Karpas-422 (cell line): ENCODE results near the gene DSCAML1. TPM values are rescaled to one million over a fixed set of nuclear protein-coding genes. Genes with fewer than 3 reads are reported as not detected.
A peak's percentile ranks its signal among the peaks of the same experiment; 100 is the strongest.

Source experiments
- DNase-seq: peaks from one replicate; pipeline ENCODE4 v3.0.0-alpha.2; 2015
- H2AFZ ChIP-seq: fragments of 200-600 bp; sonication (generic); 2 replicates; pipeline ENCODE4 v1.6.1; 2014; ENCODE audit warnings: antibody characterized with exemption, low read length, mixed read lengths
- H3K27ac ChIP-seq: fragments of 200-600 bp; sonication (generic); 2 replicates; pipeline ENCODE4 v1.5.1; 2014; ENCODE audit warnings: mild to moderate bottlenecking, low read length, moderate library complexity
- H3K27me3 ChIP-seq: fragments of 200-600 bp; sonication (generic); 2 replicates; pipeline ENCODE4 v1.6.1; 2014; ENCODE audit warnings: low read length, mixed read lengths
- H3K36me3 ChIP-seq: fragments of 200-600 bp; sonication (generic); 2 replicates; pipeline ENCODE4 v1.6.1; 2014; ENCODE audit warnings: low read length, mixed read lengths; ENCODE audit not compliant: insufficient read depth
- H3K4me1 ChIP-seq: fragments of 200-600 bp; sonication (generic); 2 replicates; pipeline ENCODE4 v1.6.1; 2014; ENCODE audit warnings: mild to moderate bottlenecking, low read length, mixed read lengths
- H3K4me2 ChIP-seq: fragments of 200-600 bp; sonication (generic); 2 replicates; pipeline ENCODE4 v1.6.1; 2014; ENCODE audit warnings: low read length, low read depth, mild to moderate bottlenecking; ENCODE audit not compliant: poor library complexity, severe bottlenecking
- H3K4me3 ChIP-seq: fragments of 200-600 bp; sonication (generic); 2 replicates; pipeline ENCODE4 v1.5.1; 2014; ENCODE audit warnings: mild to moderate bottlenecking, antibody characterized with exemption, low read length, mixed read lengths
- H3K79me2 ChIP-seq: fragments of 200-600 bp; sonication (generic); 2 replicates; pipeline ENCODE4 v1.6.1; 2014; ENCODE audit warnings: mild to moderate bottlenecking, low read length, mixed read lengths
- H3K9ac ChIP-seq: fragments of 200-600 bp; sonication (generic); 2 replicates; pipeline ENCODE4 v1.6.0; 2014; ENCODE audit warnings: low read length
- H3K9me2 ChIP-seq: fragments of 200-600 bp; sonication (generic), shearing (Covaris generic); replicated peaks from 2 replicates; pipeline ENCODE4 v1.6.0; 2014; ENCODE audit warnings: mild to moderate bottlenecking, low read length, moderate library complexity; ENCODE audit not compliant: insufficient read depth
- H3K9me3 ChIP-seq: fragments of 300-700, 200-600 bp; sonication (generic); 2 replicates; pipeline ENCODE4 v1.6.1; 2014; ENCODE audit warnings: low read length, mixed read lengths
- H4K20me1 ChIP-seq: fragments of 200-600 bp; sonication (generic); 2 replicates; pipeline ENCODE4 v1.6.1; 2014; ENCODE audit warnings: mild to moderate bottlenecking, antibody characterized with exemption, low read length, low read depth; ENCODE audit not compliant: insufficient read depth
- total RNA-seq: library from RNA; depleted of rRNA; stranded (reverse); fragments of >200 nt; shearing (Covaris generic); gene quantifications from 2 replicates; pipeline ENCODE4 v1.2.3, GENCODE V29; 2014; ENCODE audit warnings: low replicate concordance

The DSCAML1 gene
- total RNA-seq, 1 experiment from 2014 or later = not detected

DNA sequence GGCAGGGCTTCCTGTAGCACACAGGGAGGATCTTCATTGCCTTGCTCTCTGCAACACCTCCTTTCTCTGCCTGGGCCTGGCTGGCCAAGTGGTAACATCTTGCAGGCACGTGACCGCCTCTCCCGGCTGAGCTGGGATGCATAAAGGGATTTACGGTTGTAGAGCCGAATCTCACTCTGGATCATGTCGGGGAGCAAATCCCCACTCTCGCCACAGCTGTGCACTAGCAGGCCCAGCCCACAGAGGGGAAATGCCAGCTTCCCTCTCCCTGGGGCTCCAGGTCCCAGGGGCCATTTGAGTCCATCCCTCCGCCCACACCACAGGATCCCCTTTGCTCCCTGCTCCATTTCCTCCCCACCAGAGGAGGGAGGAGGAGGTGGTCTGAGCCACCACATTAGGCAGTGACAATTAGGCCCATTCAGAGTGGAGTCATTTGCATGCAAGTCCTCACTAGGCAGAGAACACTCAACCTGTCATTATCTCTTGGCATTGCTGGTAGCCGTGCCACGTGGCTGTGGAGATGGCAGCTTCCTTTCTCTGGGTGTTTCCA, 196.7 kb downstream of the DSCAML1 start:
- H2AFZ ChIP-seq = no peak overlapping the region
- H3K9ac ChIP-seq = no peak overlapping the region
- H3K9me2 ChIP-seq = no peaks in the 10 kb centered on the region
- peaks cover 9% of the 10 kb centered on the region for H3K4me1 ChIP-seq
- DNase-seq = no peak
- H3K4me3 ChIP-seq = no peak overlapping the region
- no peaks in the 10 kb centered on the region for H4K20me1 ChIP-seq
- H3K79me2 ChIP-seq = no peaks in the 10 kb centered on the region
- no peaks in the 10 kb centered on the region for H3K36me3 ChIP-seq
- no peaks in the 10 kb centered on the region for H3K9me3 ChIP-seq
- H3K27ac ChIP-seq = no peak overlapping the region
- H3K27me3 ChIP-seq = no peaks in the 10 kb centered on the region
- H3K4me2 ChIP-seq = no peak overlapping the region

GRCh38 chr11:117597071-117597470, 199.9 kb downstream of the DSCAML1 start:
- no peaks in the 10 kb centered on the region for H3K9me3 ChIP-seq
- no peaks in the 10 kb centered on the region for H3K27me3 ChIP-seq
- H3K79me2 ChIP-seq = no peaks in the 10 kb centered on the region
- no peak overlapping the region for H3K27ac ChIP-seq
- DNase-seq = peak; percentile 83
- H3K4me1 ChIP-seq = peaks cover 35% of the 10 kb centered on the region
- no peaks in the 10 kb centered on the region for H3K9me2 ChIP-seq
- H3K36me3 ChIP-seq = no peaks in the 10 kb centered on the region
- no peak overlapping the region for H3K4me3 ChIP-seq
- H3K9ac ChIP-seq = no peak overlapping the region
- no peak overlapping the region for H2AFZ ChIP-seq
- no peaks in the 10 kb centered on the region for H4K20me1 ChIP-seq
- H3K4me2 ChIP-seq = no peak overlapping the region

DNA sequence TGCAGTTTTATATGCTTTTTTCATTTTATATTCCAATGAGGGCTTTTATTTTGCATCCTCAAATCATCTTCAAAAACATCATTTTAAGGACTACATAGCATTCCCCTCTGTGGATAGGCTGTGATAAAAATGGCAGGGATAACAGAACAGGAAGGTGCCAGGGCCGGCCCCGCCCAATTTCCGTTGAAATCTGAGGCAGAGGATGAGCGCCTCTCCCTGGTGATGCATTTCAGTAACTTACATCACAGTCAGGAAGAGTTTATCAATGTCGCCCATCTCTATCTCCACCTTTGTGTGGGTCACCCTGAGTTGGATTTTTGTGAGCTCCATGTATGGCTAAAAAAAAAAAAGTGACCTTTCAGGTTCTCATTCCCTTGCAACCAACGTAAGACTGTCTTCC, 201.6 kb downstream of the DSCAML1 start:
- no peak overlapping the region for H2AFZ ChIP-seq
- H3K36me3 ChIP-seq = no peaks in the 10 kb centered on the region
- H3K79me2 ChIP-seq = no peaks in the 10 kb centered on the region
- peak overlapping the region; percentile 19 for H3K4me2 ChIP-seq
- H3K27ac ChIP-seq = no peak overlapping the region
- H3K9ac ChIP-seq = no peak overlapping the region
- H3K9me3 ChIP-seq = no peaks in the 10 kb centered on the region
- no peaks in the 10 kb centered on the region for H4K20me1 ChIP-seq
- H3K4me1 ChIP-seq = peaks cover 41% of the 10 kb centered on the region
- no peaks in the 10 kb centered on the region for H3K9me2 ChIP-seq
- DNase-seq = peak; percentile 56
- H3K4me3 ChIP-seq = no peak overlapping the region
- no peaks in the 10 kb centered on the region for H3K27me3 ChIP-seq

- Histone ChIP-seq H2AFZ (no peak overlapping the region), H3K9ac (no peak overlapping the region), H4K20me1 (no peaks in the 10 kb centered on the region), H3K27me3 (no peaks in the 10 kb centered on the region), H3K79me2 (no peaks in the 10 kb centered on the region), H3K4me2 (peak overlapping the region; percentile 19), H3K4me3 (no peak overlapping the region), H3K9me2 (no peaks in the 10 kb centered on the region), H3K36me3 (no peaks in the 10 kb centered on the region), H3K4me1 (peaks cover 48% of the 10 kb centered on the region), H3K9me3 (no peaks in the 10 kb centered on the region), H3K27ac (no peak overlapping the region)
- DNase-seq = no peak
These were observed 202.3 kb downstream of the DSCAML1 start for GRCh38 chr11:117594721-117595120.

DNA sequence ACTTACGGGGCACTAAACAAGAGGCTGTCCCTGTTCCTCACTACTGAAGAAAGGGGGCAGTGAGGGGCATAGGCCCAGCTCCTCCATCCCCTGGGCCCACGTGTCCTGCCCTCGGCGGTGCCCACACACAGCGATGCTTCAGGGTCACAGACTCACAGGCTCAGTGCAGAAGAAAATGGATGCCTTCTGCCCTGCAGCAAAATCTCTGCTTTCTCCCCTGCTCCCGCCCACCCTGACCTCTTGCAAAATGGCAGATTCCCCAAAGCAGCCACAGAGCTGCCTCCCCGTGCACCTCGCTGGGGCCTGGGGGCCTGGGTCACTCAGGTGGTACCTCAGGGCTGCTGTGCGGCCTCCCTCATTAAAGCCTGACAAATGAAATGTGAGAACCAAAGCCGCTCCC, 204.0 kb downstream of the DSCAML1 start:
- H2AFZ ChIP-seq = no peak overlapping the region
- H3K9me2 ChIP-seq = no peaks in the 10 kb centered on the region
- no peaks in the 10 kb centered on the region for H4K20me1 ChIP-seq
- no peaks in the 10 kb centered on the region for H3K27me3 ChIP-seq
- no peak overlapping the region for H3K9ac ChIP-seq
- H3K4me2 ChIP-seq = no peak overlapping the region
- no peak for DNase-seq
- peaks cover 64% of the 10 kb centered on the region for H3K4me1 ChIP-seq
- H3K9me3 ChIP-seq = no peaks in the 10 kb centered on the region
- H3K79me2 ChIP-seq = no peaks in the 10 kb centered on the region
- no peaks in the 10 kb centered on the region for H3K36me3 ChIP-seq
- H3K27ac ChIP-seq = no peak overlapping the region
- H3K4me3 ChIP-seq = no peak overlapping the region

- H4K20me1 ChIP-seq = no peaks in the 10 kb centered on the region
- H3K79me2 ChIP-seq = no peaks in the 10 kb centered on the region
- H2AFZ ChIP-seq = no peak overlapping the region
- no peaks in the 10 kb centered on the region for H3K9me2 ChIP-seq
- no peak overlapping the region for H3K9ac ChIP-seq
- no peak overlapping the region for H3K4me2 ChIP-seq
- H3K9me3 ChIP-seq = no peaks in the 10 kb centered on the region
- H3K4me1 ChIP-seq = peaks cover 80% of the 10 kb centered on the region
- no peak for DNase-seq
- no peaks in the 10 kb centered on the region for H3K36me3 ChIP-seq
- H3K27ac ChIP-seq = no peak overlapping the region
- no peak overlapping the region for H3K4me3 ChIP-seq
- no peaks in the 10 kb centered on the region for H3K27me3 ChIP-seq
These were observed 205.5 kb downstream of the DSCAML1 start for GRCh38 chr11:117591316-117592039.

DNA sequence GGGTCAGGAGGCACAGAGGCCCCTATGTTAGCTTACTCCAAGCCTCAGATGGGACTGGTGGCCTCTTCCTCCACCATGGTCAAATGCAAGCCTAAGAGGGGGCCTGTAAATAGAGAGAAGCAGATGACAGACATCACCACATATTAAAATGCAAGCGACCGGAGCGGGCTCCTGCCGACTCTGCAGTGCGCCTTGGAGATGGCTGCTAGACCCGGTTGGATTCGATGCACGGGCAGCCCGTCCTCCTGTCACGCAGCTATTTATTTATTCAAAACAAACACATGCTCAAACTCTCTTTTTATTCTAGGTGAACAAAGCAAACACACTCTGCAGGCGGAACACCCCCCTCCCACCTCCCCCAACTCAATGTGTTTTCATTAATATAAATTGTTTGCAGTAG, 208.0 kb downstream of the DSCAML1 start:
- DNase-seq = no peak
- H3K79me2 ChIP-seq = no peaks in the 10 kb centered on the region
- no peaks in the 10 kb centered on the region for H3K9me3 ChIP-seq
- H3K9me2 ChIP-seq = no peaks in the 10 kb centered on the region
- H3K9ac ChIP-seq = peak overlapping the region; percentile 46
- peak overlapping the region; percentile 53 for H3K4me2 ChIP-seq
- H3K4me3 ChIP-seq = 0 out of 2 replicates have a peak overlapping the region, but pooled peaks have one; percentile 22
- H3K27me3 ChIP-seq = no peaks in the 10 kb centered on the region
- H4K20me1 ChIP-seq = no peaks in the 10 kb centered on the region
- H3K27ac ChIP-seq = peak overlapping the region; percentile 60
- peaks cover 87% of the 10 kb centered on the region for H3K4me1 ChIP-seq
- H3K36me3 ChIP-seq = no peaks in the 10 kb centered on the region
- H2AFZ ChIP-seq = no peak overlapping the region

DNA sequence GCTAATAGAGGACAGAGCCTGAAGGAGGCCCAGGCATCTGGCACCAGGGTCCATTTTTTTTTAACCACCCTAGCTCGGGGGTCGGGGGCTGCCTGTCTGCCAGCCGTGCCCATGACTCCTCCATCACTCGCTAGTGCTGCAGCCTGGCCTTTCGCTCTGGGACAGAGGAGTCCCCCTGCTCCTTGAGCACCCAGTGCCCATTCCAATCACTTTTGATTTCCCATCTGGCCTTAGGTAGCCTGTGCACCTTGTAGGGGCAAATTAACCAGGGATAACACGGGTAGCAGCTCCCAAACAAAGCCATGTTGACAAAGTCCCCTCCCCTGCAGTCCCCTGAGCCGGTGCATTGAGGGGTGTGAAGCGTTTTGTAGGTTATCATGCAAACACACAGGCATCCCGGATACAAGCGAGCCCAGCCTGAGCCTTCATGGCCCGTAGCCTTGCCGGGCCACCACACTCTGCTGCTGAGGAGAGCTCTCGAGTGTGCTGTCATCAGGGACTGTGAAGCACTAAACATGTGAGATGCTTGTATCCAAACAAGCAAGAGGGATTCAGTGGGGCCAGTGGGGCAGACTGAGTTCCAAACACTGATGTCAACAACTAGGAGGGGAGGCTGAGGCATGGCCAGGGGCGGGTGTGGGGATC, 208.7 kb downstream of the DSCAML1 start:
- DNase-seq = peak; percentile 55
- peak overlapping the region; percentile 46 for H3K9ac ChIP-seq
- H3K9me3 ChIP-seq = no peaks in the 10 kb centered on the region
- no peak overlapping the region for H3K4me3 ChIP-seq
- peak overlapping the region; percentile 60 for H3K27ac ChIP-seq
- peak overlapping the region; percentile 53 for H3K4me2 ChIP-seq
- no peaks in the 10 kb centered on the region for H3K79me2 ChIP-seq
- H3K36me3 ChIP-seq = no peaks in the 10 kb centered on the region
- H2AFZ ChIP-seq = no peak overlapping the region
- H4K20me1 ChIP-seq = no peaks in the 10 kb centered on the region
- H3K9me2 ChIP-seq = no peaks in the 10 kb centered on the region
- H3K27me3 ChIP-seq = no peaks in the 10 kb centered on the region
- peaks cover 91% of the 10 kb centered on the region for H3K4me1 ChIP-seq
